HG03354 (cell line): ENCODE measurements around the gene TMEM247.
"Not testable (repeated sequence)": the region's sequence is repeated elsewhere in the genome, so short reads cannot be mapped to it uniquely, and the experiment has no call there.

Experiments used
- ATAC-seq: cut with Tn5 transposase; IDR thresholded peaks from one replicate; pipeline ENCODE4 v1.9.1; 2021; ENCODE audit warnings: mild to moderate bottlenecking; ENCODE audit not compliant: unreplicated experiment, poor library complexity, severe bottlenecking

TMEM247 gene

GRCh38 chr2:46506131-46506706, 26.9 kb downstream of the TMEM247 start:
- ATAC-seq = no peak

GRCh38 chr2:46508312-46508711, 28.9 kb downstream of the TMEM247 start:
- no peak for ATAC-seq

- no peak for ATAC-seq
These were observed 29.4 kb downstream of the TMEM247 start for GRCh38 chr2:46508759-46509158.

GRCh38 chr2:46509804-46510203, 30.4 kb downstream of the TMEM247 start:
- ATAC-seq = no peak

- ATAC-seq = no peak
These were observed 31.3 kb downstream of the TMEM247 start for GRCh38 chr2:46510598-46511177.

- no peak for ATAC-seq
These were observed 32.8 kb downstream of the TMEM247 start for GRCh38 chr2:46512185-46512584.

- ATAC-seq = no peak
These were observed 35.4 kb downstream of the TMEM247 start for GRCh38 chr2:46514738-46515137.

- no peak for ATAC-seq
These were observed 38.1 kb downstream of the TMEM247 start for GRCh38 chr2:46517485-46517884.

GRCh38 chr2:46518861-46519260, 39.5 kb downstream of the TMEM247 start:
- no peak for ATAC-seq

GRCh38 chr2:46519265-46519664, 39.9 kb downstream of the TMEM247 start:
- no peak for ATAC-seq

GRCh38 chr2:46520130-46520711, 40.9 kb downstream of the TMEM247 start:
- ATAC-seq = no peak

- ATAC-seq = no peak
These were observed 41.9 kb downstream of the TMEM247 start for GRCh38 chr2:46521215-46521683.

- ATAC-seq = not testable (repeated sequence)
These were observed 43.0 kb downstream of the TMEM247 start for GRCh38 chr2:46522385-46522784.

- no peak for ATAC-seq
These were observed 46.3 kb downstream of the TMEM247 start for GRCh38 chr2:46525522-46526155.

GRCh38 chr2:46528880-46529279, 49.5 kb downstream of the TMEM247 start:
- no peak for ATAC-seq

GRCh38 chr2:46530639-46531038, 51.3 kb downstream of the TMEM247 start:
- ATAC-seq = no peak

GRCh38 chr2:46531863-46532262, 52.5 kb downstream of the TMEM247 start:
- no peak for ATAC-seq
